Mucosa of descending colon (tissue), 3 donors: ENCODE measurements around the gene PLIN3. TPM values are rescaled to one million over a fixed set of nuclear protein-coding genes. Genes with fewer than 3 reads are reported as not detected.
"Not testable (repeated sequence)": the region's sequence is repeated elsewhere in the genome, so short reads cannot be mapped to it uniquely, and the experiment has no call there.

ENCODE experiments used
- ATAC-seq: fragments of 200-7000 bp; cut with Tn5 transposase; one replicate; pipeline ENCODE4 v1.9.1; 2020; ENCODE audit warnings: mild to moderate bottlenecking, moderate library complexity
- DNase-seq, 3 donors: peaks; one replicate each; pipeline ENCODE4 v3.0.0-alpha.2; 2020
- H3K36me3 ChIP-seq: fragments of 200-600 bp; one replicate; pipeline ENCODE4 v1.8.0; 2021; ENCODE audit warnings: low read depth, mild to moderate bottlenecking
- H3K4me1 ChIP-seq: fragments of 200-600 bp; one replicate; pipeline ENCODE4 v1.8.0; 2021; ENCODE audit warnings: low read depth, mild to moderate bottlenecking
- H3K4me3 ChIP-seq: fragments of 200-600 bp; one replicate; pipeline ENCODE4 v1.8.0; 2021; ENCODE audit warnings: mild to moderate bottlenecking
- H3K9me3 ChIP-seq: fragments of 200-600 bp; one replicate; pipeline ENCODE4 v1.8.0; 2021; ENCODE audit warnings: mild to moderate bottlenecking
- CTCF ChIP-seq: fragments of 200-600 bp; IDR thresholded peaks from one replicate; pipeline ENCODE4 v1.8.0; 2022; ENCODE audit warnings: antibody characterized with exemption, mild to moderate bottlenecking
- intact Hi-C, 2 donors: fragments of 100-400 bp; cut with DNase I in 1 of 2; cut with micrococcal nuclease in 1 of 2; formaldehyde crosslinking; loops; one replicate each; pipeline versions ENCODE4 v1.11.0 to v1.11.1; 2022; cut with DNase I, micrococcal nuclease
- total RNA-seq, 3 donors: library from RNA; stranded (reverse); fragmentation: NEBNext Ultra II Directional in 2 of 3; extraction: Animal tissue kit (Norgen Biotek cat#: 25700) in 2 of 3; gene quantifications; one replicate each; pipeline versions ENCODE4 v1.2.1 to v1.2.4, GENCODE V29; 2021 to 2023
- donor health status: DM: no; HTN: no; CAD: no; lungs with moderate emphysema.
- donor health status: DM: no; HTN: no; CAD: no.
- donor health status: DM: no; HTN: yes; CAD: no.

The PLIN3 gene
- total RNA-seq, 3 donors from 2014 or later: 77.3 to 125 (median 108) TPM

- intact Hi-C loops: no loop called here
- DNase-seq (no peak), ATAC-seq (no peak)
- H3K9me3 ChIP-seq: no peaks in the 10 kb centered on the region
- peaks cover 7% of the 10 kb centered on the region for H3K36me3 ChIP-seq
- TF ChIP-seq CTCF: no peak
- peaks cover 17% of the 10 kb centered on the region for H3K4me1 ChIP-seq
- no peak overlapping the region for H3K4me3 ChIP-seq
Observed at GRCh38 chr19:4794971-4795370, 72.5 kb downstream of the PLIN3 start.

- H3K4me3 ChIP-seq, intact Hi-C loops, H3K36me3 ChIP-seq, ATAC-seq, DNase-seq, H3K9me3 ChIP-seq: not testable (repeated sequence)
- peaks cover 17% of the 10 kb centered on the region for H3K4me1 ChIP-seq
Observed at GRCh38 chr19:4793278-4793677, 74.2 kb downstream of the PLIN3 start.

GRCh38 chr19:4792866-4793195 lies 74.6 kb downstream of the PLIN3 start:
- intact Hi-C loops, H3K4me3 ChIP-seq, H3K36me3 ChIP-seq, ATAC-seq, H3K9me3 ChIP-seq: not testable (repeated sequence)
- peaks cover 17% of the 10 kb centered on the region for H3K4me1 ChIP-seq
- DNase-seq: peak in 2 of 3 donors; percentile 28 to 60

DNA sequence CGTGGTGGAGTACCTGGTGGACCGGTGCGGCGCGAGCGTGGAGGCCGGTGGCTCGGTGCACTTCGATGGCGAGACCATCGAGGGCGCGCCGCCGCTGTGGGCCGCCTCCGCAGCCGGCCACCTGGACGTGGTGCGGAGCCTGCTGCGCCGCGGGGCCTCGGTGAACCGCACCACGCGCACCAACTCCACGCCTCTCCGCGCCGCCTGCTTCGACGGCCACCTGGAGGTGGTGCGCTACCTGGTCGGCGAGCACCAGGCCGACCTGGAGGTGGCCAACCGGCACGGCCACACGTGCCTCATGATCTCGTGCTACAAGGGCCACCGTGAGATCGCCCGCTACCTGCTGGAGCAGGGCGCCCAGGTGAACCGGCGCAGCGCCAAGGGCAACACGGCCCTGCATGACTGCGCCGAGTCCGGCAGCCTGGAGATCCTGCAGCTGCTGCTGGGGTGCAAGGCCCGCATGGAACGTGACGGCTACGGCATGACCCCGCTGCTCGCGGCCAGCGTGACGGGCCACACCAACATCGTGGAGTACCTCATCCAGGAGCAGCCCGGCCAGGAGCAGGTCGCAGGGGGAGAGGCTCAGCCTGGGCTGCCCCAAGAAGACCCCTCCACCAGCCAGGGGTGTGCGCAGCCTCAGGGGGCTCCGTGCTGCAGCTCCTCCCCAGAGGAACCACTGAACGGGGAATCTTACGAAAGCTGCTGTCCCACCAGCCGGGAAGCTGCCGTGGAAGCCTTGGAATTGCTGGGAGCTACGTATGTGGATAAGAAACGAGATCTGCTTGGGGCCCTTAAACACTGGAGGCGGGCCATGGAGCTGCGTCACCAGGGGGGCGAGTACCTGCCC lies 75.2 kb downstream of the PLIN3 start:
- H3K36me3 ChIP-seq, H3K9me3 ChIP-seq, intact Hi-C loops, ATAC-seq: not testable (repeated sequence)
- peak; percentile 22 to 65 (median 45) for DNase-seq
- peaks cover 17% of the 10 kb centered on the region for H3K4me1 ChIP-seq
- peak overlapping the region; percentile 83 for H3K4me3 ChIP-seq

- TF ChIP-seq CTCF: peak; percentile 98
- Histone ChIP-seq H3K9me3 (no peaks in the 10 kb centered on the region), H3K4me3 (peak within 1 kb of the TSS; percentile 83), H3K36me3 (peaks cover 7% of the 10 kb centered on the region), H3K4me1 (peaks cover 17% of the 10 kb centered on the region)
- DNase-seq (peak; percentile 98 to 100 (median 99)), ATAC-seq (peak; percentile 97)
- intact Hi-C loops: loop anchor here in 1 of 2 donors (2.0 kb wide), 1 partner anchor 59 kb away; no protein-coding TSS in a partner anchor
Observed at GRCh38 chr19:4791183-4792018, 76.1 kb downstream of the PLIN3 start, which contains the start of gene FEM1A. FEM1A (plus strand) TSS chr19:4791734; CDS start chr19:4791855, 121 bp downstream.

Other genes starting within 250 kb of the PLIN3 start
- gene TNFAIP8L1, start 228.2 kb downstream of the PLIN3 start, total RNA-seq: 10 to 100 TPM in 2 of 3 donors, 1 to 10 TPM in 1; 5.1 to 47.6 (median 10.7) TPM
- gene MYDGF, start 197.3 kb downstream of the PLIN3 start, total RNA-seq: 10 to 100 TPM; 50.2 to 85.9 (median 54.8) TPM
- gene DPP9, start 143.8 kb downstream of the PLIN3 start, total RNA-seq: 10 to 100 TPM; 67.8 to 89.3 (median 74.0) TPM
- 10 to 100 TPM; 10.5 to 15.2 (median 11.4) TPM for gene FEM1A, start 75.9 kb downstream of the PLIN3 start, total RNA-seq
- 10 to 100 TPM; 24.1 to 37.4 (median 26.4) TPM for gene TICAM1, start 36.0 kb downstream of the PLIN3 start, total RNA-seq
- under 1 TPM in 2 of 3 donors, not detected in 1; 0.22 to 0.70 TPM for gene ARRDC5, start 35.2 kb upstream of the PLIN3 start, total RNA-seq
- 10 to 100 TPM in 1 of 3 donors, 1 to 10 TPM in 2; 3.2 to 13.4 (median 4.2) TPM for gene UHRF1, start 41.8 kb upstream of the PLIN3 start, total RNA-seq
- 10 to 100 TPM; 42.7 to 53.8 (median 50.0) TPM for gene KDM4B, start 101.4 kb upstream of the PLIN3 start, total RNA-seq